CD4-positive, alpha-beta T cell treated with Interleukin-12 subunit alpha and Interleukin-12 subunit beta, for 1 hour (primary cell): ENCODE measurements around the gene EDNRB.
"Not testable (repeated sequence)": the region's sequence is repeated elsewhere in the genome, so short reads cannot be mapped to it uniquely, and the experiment has no call there.

Source experiments
- DNase-seq: peaks from one replicate; pipeline ENCODE4 v3.0.0-alpha.2; 2020

The EDNRB gene

GRCh38 chr13:77918391-77919245, at the start of gene EDNRB:
Gene EDNRB, minus strand, starts transcription at chr13:77918831. Its CDS starts 258 bp downstream, at chr13:77918573.
- DNase-seq: no peak

DNA sequence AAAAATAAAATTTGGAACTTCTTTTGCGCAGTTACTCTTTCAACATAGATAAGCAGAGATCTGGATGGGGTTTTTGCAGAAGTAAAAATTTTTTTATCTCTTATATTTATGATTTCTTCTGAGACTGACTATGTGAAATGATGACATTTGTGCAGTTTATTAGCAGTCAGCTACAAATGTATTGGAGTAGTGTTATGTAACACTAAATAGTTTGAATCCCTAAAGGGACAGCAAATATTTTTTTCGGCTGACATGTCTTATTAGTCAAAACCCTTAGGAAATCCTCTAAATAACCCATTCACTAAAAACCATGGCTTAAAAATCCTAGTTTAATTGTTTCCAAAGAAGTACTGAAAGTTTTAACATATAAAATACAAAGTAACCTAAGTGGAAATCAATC, 48.0 kb upstream of the EDNRB start:
- no peak for DNase-seq

DNA sequence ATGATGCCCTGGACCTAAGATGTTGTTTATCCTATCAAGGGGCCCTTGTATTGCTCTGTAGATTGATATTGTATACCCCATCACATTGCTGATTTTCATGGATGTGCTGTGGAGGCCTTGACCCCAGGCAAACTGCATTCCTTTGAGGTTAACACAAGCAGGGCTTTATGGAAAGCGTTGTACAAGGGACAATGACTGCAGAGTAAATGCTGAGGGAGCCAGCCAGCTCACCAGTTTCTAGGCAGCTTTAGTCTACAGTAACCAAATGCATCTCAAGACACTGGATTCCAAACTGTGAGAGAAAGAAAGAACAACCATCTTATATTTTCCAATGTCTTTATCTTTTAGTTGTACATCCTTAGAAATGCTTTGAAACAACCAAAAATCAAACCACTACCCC, 34.1 kb upstream of the EDNRB start:
- DNase-seq: no peak

- DNase-seq: no peak
These were observed 33.6 kb upstream of the EDNRB start for GRCh38 chr13:77952276-77952675.

DNA sequence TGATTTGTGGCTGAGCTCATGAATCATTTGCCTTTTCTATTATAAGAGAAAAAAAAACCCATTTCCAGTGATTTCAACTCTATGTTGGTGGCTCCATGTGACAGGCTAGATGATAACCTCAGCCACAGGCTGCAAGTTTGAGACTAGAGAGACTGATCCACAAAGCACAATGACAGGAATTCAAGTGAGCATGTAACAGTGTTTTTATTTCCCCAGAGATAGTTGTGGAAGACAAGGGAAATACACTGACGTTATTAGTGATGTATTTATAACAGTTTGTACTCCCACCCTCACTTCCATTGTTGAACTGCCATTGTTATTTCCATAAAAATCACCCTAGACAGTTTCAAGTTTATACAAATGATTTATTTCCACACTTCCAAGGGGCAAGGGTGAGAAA, 27.9 kb upstream of the EDNRB start:
- DNase-seq: no peak

- not testable (repeated sequence) for DNase-seq
These were observed 16.4 kb upstream of the EDNRB start for GRCh38 chr13:77935063-77935462.

- no peak for DNase-seq
These were observed 11.8 kb upstream of the EDNRB start for GRCh38 chr13:77930430-77930829.

- DNase-seq: no peak
These were observed 10.3 kb upstream of the EDNRB start for GRCh38 chr13:77928909-77929308.

DNA sequence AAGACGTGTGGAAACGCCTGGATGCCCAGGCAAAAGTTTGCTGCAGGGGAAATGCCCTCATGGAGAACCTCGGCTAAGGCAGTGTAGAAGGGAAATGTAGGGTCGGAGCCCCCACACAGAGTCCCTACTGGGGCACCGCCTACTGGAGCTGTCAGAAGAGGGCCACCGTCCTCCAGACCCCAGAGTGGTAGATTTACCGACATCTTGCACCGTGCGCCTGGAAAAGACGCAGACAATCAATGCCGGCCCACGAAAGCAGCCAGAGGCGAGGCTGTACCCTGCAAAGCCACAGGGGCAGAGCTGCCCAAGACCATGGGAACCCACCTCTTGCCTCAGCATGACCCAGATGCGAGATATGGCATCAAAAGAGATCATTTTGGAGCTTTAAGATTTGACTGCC, 7.0 kb upstream of the EDNRB start:
- no peak for DNase-seq

DNA sequence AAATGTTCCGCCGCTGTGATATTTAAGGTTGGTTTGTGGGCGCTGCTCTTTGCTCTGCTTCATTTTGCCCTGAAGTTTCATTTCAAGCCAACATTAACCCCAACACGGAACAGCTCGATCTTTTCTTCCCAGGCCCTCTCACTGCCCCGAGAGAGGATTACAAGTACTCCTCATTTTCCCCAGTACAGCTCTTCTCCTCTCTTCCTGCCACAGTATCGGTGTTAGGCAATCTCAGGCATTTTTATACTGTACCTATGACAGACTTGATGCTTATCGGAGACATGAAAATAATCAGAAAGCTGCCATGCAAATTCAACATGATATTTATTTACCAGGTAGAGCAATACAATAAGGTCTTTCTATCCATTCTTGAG, 1.3 kb upstream of the EDNRB start:
- no peak for DNase-seq

- DNase-seq: no peak
These were observed 752 bp upstream of the EDNRB start for GRCh38 chr13:77919246-77919920.

DNA sequence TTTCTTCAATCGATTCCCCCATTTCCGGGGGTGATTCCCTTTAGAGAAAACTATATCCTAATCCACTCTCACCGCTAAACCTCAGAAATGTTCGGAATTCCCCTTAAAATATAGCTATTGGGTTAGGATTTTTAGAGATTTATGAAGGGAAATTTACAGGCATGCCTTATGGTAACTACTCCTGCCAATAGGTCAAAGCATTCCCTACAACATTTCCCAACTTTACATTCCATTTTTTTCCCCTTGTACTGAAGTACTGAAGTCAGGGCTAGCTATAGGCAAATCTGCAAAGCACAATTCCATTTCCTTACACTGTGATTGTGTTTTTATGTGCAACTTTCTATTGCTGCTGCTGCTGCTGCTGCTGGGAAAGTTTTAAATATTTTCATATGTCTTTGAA, 2.1 kb downstream of the EDNRB start:
- no peak for DNase-seq

- DNase-seq: no peak
These were observed 2.9 kb downstream of the EDNRB start for GRCh38 chr13:77915686-77916085.

DNA sequence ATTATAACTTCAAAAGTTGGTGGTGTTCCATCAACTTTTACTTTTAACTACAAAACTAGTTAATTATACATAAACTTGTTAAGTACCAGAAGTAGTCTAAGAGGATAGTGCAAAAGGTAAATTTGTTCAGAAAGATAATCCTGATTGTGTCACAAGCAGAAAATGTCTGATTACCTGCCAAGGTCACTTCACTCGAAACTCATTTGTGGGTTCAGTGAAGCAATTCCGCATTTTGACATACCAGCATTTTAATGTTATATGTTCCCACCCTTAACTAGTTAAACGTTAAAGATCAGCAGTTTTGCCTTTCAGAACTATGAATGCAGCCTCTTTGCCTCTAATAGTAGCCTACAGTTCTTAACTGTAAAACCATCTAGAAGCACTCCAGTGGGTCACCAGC, 5.6 kb downstream of the EDNRB start:
- DNase-seq: no peak

DNA sequence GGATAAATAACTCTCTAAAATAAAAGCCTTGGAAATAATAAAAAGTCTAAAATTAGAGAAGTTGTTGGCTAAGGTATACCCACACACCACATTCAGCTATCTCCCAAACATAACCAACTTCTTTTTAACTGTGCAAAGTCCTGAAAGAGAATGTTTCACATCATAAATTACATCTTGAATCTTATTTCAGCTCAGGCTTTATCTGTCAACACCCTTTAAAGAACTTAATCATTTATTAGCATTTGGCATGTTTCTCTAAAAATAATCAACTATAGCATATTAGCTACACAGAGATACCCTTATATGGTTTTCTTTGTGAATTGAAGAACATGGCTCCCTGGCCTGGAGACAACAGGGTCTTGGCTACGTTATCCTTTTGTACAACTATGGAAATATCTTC, 6.9 kb downstream of the EDNRB start:
- DNase-seq: no peak

- no peak for DNase-seq
These were observed 8.8 kb downstream of the EDNRB start for GRCh38 chr13:77909827-77910226.

- DNase-seq: no peak
These were observed 10.1 kb downstream of the EDNRB start for GRCh38 chr13:77908531-77908930.

GRCh38 chr13:77907666-77908341, 10.8 kb downstream of the EDNRB start:
- DNase-seq: no peak

- no peak for DNase-seq
These were observed 14.6 kb downstream of the EDNRB start for GRCh38 chr13:77904031-77904430.

DNA sequence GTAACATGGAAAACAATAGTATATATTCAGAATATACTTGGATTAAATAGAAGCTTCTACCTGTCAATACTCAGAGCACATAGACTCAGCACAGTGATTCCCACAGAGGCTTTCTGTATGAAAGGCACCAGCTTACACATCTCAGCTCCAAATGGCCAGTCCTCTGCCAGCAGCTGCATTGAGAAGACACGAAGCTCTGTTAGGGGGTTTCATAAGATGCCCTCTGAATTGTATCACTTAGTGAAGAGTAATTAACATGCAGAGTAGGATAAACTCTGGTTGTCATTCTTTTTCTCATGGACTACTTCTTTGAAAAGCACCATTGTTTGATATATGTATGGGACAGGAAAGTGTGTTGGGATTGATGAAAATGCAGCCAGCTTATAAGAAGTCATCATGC, 15.2 kb downstream of the EDNRB start:
- no peak for DNase-seq

- no peak for DNase-seq
These were observed 16.2 kb downstream of the EDNRB start for GRCh38 chr13:77902319-77902963.

GRCh38 chr13:77898097-77898496, 20.5 kb downstream of the EDNRB start:
- no peak for DNase-seq

DNA sequence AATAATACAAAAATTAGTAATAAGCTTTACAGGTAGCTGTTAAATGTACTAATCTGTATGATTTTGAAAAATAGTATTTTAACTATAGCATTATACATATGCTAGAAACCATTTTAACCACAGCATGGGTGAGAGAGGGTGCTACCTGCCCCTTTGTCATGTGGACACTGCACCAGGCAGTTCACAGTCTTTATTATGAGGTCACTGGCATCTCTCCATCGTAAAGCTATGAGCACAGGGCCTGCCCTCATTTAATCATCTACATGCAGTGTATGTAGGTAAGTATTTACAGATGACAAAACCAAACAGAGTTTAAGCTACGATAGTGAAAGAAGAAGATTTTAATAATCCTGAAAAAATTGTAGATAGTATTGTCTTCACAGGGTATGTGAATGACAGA, 21.7 kb downstream of the EDNRB start:
- no peak for DNase-seq
